Stimulated activated naive CD4-positive, alpha-beta T cell (primary cell): ENCODE measurements around the gene PTGES3L.
"Not testable (repeated sequence)": the region's sequence is repeated elsewhere in the genome, so short reads cannot be mapped to it uniquely, and the experiment has no call there.

Experiments used
- DNase-seq, 6 experiments: peaks; one replicate each; lab custom pipeline; 2025; lab: John Stamatoyannopoulos, UW

PTGES3L gene

DNA sequence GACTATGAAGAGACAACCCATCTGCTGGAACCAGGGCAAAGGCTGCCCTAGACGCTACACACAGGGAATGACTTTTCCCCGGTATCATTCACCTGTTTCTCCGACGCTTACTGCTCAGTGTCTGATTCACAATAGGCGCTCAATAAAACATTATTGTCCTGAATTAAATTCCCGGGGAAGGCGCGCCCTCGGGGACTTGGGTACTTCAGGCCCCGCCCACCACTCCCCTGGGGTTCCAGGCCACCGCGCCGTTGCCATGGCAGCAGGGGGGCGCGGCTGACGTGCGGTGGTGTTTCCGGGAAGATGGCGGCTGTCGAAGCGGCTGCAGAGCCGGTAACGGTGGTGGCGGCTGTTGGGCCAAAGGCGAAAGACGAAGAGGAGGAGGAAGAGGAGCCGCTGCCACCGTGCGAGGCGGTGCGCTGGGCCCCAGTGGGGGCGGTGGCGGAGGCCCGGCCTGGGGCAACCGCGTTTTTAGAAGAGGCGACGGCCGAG, 440 bp upstream of the PTGES3L start, which contains the start of gene RUNDC1:
Gene RUNDC1, plus strand, starts transcription at position 292 of the 492 bp plus-strand sequence. Its CDS starts 12 bp downstream, at position 304.
- DNase-seq = peak; percentile 76 to 89 (median 85)

- not testable (repeated sequence) for DNase-seq
These were observed 4.2 kb downstream of the PTGES3L start for GRCh38 chr17:42975701-42976100.

DNA sequence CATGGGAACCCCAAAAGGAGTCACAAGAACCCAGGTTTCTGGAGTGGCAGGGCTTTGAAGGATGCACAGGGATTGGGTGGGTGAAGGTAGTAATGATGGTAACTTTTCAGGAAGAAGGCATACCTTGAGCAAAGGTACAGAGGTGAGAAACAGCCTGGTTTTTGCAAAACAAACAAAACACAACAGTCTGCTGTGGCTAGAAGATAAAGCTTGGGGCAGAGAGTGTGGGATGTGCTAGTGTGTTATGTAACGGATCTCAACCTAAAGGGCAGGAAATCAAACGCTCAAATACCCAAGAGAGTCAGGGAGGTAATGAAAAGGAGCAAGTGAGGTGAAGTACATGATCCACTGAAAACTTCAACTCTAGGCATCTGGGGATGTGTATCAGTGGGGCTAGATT, 4.6 kb downstream of the PTGES3L start:
- DNase-seq = no peak

GRCh38 chr17:42973323-42973722, 6.6 kb downstream of the PTGES3L start:
- DNase-seq = not testable (repeated sequence)

GRCh38 chr17:42971589-42971988, 8.3 kb downstream of the PTGES3L start:
- no peak for DNase-seq

- no peak for DNase-seq
These were observed 10.8 kb downstream of the PTGES3L start for GRCh38 chr17:42969001-42969581.

GRCh38 chr17:42967925-42968324, 12.0 kb downstream of the PTGES3L start:
- no peak for DNase-seq

DNA sequence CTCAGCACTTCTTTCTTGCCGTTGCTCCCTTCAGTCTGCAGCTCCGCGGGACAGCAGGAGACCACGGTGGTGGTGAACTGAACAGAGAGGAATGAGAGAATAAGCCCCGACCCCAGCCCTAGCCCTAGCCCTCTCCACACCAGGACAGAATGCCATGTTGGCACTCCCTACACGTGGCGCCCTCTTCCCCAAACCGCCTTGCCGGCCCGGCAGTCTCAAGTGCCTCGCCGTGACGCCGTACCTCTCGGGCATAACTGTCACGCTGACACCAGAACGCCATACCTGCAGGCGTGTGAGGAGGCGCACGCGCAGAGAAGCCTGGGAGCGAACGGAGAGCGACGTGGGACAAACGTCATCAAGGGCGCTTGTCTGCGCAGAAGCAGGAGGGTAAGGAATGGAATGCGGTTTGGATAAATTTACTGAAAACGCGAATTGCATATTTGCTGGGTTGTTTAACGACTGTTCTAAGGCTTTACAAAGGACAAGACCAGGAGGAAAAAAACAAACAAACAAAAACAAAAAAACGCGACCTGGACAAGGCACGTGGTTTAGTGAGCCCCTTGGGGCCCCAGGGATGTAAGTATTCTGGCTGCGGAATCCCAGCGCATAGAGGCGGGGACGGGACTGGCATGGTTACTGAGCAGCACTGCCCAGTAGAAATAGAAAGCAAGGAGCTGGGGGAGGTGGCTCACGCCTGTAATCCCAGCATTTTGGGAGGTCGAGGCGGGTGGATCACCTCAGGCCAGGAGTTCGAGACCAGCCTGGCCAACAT, 15.5 kb downstream of the PTGES3L start, which contains the start of gene AARSD1:
Gene AARSD1, minus strand, starts transcription at position 294 of the 772 bp plus-strand sequence. Its CDS starts 14 bp downstream, at position 280.
- peak; percentile 83 to 89 (median 88) for DNase-seq

GRCh38 chr17:42953669-42954068, 26.2 kb downstream of the PTGES3L start:
- no peak for DNase-seq

GRCh38 chr17:42950044-42950783, 29.7 kb downstream of the PTGES3L start:
- no peak for DNase-seq

DNA sequence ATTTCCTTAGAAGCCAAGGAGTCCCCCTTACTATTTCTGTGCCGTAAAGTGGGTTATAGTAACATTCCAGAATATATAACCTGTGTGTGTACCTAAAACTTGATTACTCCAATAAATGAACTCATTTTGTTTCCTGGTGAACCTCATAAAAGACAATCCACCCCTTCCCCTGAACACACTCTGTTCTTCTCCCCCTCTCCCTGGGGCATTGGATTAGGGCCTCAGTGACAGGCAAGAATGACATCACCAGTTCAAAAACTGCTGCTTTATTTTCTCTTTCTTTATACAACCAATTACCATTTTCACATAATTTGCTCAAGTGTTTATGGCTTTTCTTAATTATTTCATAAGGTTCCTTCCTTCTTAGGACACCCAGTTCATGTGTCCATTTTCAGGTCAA, 33.1 kb downstream of the PTGES3L start:
- no peak for DNase-seq

DNA sequence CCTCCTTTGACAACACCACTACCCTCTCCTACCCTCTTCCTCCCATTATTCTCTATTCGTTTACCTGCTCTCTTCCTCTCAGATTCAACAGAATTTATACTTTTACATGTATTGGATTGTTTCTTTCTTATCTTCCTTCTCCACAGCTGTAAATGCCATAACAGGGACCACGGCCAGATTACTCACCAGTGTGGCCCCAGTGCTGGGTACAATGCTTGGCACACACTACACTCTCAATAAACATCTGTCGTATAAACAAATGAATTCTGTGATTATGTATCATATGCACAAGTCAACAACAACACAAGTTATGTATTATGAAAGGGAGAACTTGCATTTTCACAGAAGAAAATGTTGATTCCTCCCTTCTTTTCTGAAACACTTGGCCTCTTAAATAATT, 35.7 kb downstream of the PTGES3L start:
- DNase-seq = no peak

DNA sequence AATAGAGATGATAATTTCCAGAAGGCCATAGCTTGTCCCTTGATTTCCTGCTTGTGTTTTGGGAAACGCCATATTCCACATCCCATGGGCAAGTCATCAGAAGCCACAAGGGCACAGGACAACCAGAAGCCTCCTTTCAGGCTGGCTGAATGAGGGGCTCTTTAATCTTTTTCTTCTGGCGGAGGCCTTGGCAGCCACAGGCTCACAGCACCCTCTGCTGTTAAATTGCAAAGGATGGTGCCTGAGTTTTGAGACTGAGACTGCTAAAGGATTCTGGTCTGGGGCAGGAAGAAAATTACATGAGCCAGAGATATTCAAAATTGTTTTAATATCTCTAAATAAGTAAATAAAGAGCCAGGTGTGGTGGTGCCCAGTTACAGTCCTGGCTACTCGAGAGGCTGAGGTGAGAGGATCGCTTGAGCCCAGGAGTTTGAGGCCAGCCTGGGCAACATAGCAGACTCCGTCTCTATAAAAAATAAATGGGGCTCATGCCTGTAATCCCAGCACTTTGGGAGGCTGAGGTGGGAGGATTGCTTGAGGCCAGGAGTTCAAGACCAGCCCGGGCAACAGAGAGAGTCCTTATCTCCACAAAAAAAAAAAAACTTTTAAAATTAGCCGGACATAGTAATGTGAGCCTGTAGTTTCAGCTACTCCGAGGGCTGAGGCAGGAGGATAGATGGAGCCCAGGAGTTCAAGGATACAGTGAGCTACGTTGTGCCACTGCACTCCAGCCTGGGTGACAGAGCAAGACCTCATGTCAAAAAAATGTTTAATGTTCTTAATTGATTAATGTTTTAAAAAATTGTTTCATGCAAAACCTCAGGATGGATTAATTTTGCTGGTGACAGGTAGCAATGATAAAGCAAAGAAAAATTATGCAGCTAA, 41.9 kb downstream of the PTGES3L start:
- peak in 3 of 6 experiments; percentile 2 to 6 (median 3) for DNase-seq

DNA sequence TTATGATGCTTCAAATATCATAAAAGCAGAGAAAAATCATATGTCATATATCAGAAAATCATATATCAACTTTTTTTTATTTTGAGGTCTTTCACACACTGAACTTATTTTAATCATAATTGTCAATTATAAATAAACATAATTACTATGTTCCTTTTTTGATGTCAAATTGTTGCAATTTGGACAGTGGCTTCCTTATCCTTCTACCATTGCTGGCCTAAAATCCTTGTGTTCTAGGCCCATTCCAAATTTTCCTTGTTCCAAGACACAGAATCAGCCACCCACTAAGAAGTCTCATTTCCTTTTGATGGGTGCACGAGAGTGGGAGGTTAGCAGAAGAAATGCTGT, 50.4 kb downstream of the PTGES3L start:
- DNase-seq = no peak

GRCh38 chr17:42928714-42929496, 51.0 kb downstream of the PTGES3L start:
- DNase-seq = no peak

- no peak for DNase-seq
These were observed 55.0 kb downstream of the PTGES3L start for GRCh38 chr17:42924891-42925290.

GRCh38 chr17:42923472-42923871, 56.4 kb downstream of the PTGES3L start:
- not testable (repeated sequence) for DNase-seq

- no peak for DNase-seq
These were observed 57.6 kb downstream of the PTGES3L start for GRCh38 chr17:42922294-42922693.

DNA sequence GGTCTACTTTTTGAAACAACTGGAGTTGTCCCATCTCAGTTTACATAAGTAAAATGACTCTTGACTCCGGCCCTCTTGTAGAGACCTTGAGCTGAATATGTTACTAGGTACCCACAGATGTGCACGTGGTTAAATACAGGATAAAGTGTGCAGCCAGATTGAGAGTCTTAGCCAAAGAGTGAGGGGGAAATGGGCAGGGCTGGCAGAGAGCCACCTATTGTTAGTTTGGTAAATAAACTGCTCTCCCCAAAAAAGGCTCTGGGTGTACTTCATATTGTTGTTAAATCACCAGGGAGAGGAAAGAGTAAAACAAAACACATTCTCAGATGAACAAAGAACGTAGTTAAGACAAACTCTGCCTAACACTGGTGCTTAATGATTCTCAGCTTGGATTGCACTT, 59.0 kb downstream of the PTGES3L start:
- DNase-seq = no peak

DNA sequence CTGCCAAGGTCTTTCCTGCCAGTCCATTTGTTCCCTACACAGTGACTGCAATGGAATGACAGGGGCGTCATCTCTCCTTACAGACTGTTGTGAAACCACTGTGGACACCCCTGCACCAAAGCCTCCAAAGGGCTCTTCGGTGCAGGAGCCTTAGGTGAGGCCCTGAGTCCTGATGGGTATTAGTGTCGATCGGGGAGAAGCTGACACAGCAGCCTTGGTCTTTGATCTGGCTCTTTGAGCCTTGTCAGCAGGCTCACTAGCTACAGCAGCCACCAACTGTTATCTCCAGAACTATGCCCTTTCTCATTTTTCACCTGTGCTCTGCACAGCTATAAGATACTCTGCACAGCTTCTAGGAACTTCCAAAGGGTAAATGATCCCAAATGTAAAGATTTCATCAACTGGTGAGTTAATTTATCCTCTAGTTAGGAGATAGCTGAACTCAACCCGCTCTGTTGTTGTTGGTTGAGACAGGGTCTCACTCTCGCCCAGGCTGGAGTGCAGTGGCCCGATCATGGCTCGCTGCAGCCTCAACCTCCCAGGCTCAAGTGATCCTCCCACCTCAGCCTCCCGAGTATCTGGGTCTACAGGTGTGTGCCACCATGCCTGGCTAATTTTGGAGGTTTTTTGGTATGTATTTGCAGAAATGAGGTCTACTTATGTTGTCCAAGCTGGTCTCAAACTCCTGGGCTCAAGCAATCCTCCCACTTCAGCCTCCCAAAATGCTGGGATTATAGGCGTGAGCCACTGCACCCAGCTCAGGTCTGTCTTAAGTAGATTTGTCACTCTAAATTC, 59.6 kb downstream of the PTGES3L start:
- no peak for DNase-seq
